Left forelimb (tissue), 1 donor: Measurements from ENCODE around the gene ZNF606.

ENCODE experiments used
- DNase-seq: peaks from one replicate; pipeline ENCODE4 v3.0.0-alpha.2; 2018; ENCODE audit warnings: low spot score

Gene ZNF606

DNA sequence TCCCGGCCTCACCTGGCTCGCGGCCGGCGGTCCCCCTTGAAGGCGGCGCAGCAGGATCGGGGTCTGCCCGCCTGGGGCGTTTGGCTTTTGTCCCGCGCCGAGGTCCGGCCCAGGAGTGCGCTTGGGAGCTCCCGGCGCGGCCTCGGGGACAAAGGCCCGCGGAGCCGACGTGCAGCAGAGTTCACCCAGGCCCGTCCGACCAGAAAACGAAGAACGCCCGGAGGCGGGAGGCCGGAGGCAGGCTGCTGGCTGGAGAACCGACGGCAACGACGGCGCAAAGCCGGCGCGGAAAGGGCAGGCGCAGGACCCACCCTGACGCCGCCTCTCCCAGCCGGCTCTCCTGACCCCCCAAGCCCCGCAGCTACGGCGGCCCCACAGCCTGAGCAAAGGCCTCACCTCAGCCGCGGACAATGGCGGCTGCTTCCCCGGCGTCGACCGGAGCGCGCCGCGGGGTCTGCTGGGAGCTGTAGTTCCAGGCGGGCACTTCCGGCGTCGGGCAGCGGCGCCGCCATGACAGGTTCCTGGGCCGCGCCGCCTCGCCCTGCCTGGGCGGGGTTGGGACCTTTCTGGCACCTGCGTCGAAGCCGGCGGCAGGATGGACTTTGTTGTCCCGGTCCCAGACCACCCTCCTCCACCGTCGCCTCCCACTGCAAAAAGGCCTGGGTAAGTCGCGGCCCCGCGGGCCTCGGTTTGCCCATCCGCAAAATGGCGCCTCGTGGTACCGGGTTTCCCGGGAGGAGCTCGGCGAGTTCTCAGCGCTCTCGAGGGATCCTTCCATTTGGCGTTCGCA, at the start of gene ZNF606:
TSS of gene ZNF606 (minus strand) at position 437 of the 790 bp plus-strand sequence. CDS start 1,501 bp downstream, outside the sequence.
- DNase-seq, result peak; percentile 93

DNA sequence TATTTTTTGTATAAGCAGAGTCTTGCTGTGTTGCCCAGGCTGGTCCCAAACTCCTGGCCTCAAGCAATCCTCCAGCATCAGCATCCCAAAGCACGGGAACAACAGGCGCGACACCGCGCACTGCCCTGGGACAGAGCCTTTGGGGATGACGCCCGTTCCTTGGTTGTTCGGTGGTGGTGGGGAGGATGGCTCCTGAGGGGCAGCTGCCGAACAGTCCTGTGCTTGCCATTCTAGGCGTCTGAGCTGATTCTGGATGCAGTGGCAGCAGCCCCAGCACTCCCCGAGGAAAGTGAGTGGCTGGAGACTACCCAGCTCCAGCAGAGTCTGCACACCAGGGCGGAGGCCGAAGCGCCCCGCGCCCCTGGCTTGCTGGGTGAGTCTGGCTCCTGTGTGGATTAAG, 49.6 kb upstream of the ZNF606 start:
- DNase-seq, result no peak

DNA sequence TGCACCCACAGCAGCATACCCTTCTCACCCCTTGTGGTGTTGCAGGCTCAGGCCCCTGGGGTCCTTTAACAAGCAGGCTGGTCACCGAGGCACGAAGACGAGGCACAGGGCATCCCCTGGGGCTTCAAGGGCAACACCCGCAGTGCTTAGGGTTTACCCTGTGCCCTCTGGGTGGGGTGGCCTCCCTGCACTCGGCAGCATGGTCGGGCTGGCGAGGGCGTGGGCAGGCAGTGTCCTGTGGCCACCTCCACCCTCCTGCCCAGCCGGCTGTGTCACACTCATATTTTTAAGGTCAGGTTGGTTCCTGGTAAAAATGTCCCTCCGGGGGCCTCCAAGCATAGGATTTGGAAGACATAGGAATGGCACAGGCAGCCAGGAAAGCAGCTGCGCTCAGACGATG, 45.1 kb upstream of the ZNF606 start:
- no peak for DNase-seq

DNA sequence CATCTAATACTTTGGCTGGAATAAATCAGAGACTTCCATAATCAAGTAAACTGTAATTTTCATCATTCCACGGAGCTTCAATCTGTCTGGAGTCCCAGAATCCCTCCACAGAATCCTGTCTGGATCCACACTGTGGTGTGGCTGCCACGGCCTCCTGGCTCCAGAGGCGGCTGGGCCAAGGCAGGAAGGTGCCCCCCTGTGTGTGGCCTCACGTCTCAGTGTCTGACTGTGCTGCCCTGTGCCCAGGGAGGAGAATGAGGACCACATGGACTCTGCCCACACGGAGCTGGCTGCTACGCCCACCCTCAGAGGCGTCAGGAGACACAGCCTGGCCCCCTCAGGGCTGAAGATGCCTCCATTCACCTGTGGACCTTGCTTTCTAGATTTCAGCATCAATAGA, 44.2 kb upstream of the ZNF606 start:
- DNase-seq, result no peak

DNA sequence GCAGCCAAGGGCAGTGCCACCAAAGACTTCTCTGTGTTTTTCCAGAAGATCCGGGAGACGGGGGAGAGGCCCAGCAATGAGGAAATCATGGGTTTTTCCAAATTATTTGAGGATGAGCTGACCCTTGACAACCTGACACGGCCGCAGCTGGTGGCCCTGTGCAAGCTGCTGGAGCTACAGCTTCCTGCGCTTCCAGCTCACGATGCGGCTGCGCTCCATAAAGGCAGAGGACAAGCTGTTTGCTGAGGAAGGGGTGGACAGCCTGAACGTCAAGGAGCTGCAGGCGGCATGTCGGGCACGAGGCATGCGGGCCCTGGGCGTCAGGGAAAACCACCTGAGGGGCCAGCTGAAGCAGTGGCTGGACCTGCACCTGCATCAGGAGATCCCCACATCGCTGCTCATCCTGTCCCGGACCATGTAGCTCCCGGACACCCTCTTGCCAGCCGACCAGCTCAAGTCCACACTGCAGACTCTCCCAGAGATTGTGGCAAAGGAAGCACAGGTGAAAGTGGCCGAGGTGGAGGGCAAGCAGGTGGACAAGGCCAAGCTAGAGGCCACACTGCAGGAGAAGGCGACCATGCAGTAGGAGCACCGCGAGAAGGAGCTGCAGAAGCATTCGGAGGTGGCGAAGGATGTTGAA, 42.9 kb upstream of the ZNF606 start:
- DNase-seq, result no peak

DNA sequence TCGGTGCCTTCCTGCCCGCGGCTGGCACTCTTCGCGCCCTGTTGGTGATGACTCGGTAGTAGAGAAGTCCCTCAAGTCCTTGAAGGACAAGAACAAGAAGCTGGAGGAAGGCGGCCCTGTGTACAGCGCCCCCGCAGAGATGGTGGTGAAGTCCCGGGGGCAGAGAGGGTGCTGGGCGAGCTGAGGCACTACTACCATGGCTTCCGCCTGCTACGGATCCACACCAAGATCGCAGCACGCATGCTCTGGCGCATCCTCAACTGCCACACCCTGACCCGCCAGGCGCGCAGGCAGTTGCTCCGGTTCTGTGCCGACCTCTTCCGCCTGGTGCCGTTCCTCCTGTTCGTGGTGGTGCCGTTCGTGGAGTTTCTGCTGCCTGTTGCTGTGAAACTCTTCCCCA, 42.3 kb upstream of the ZNF606 start:
- no peak for DNase-seq

DNA sequence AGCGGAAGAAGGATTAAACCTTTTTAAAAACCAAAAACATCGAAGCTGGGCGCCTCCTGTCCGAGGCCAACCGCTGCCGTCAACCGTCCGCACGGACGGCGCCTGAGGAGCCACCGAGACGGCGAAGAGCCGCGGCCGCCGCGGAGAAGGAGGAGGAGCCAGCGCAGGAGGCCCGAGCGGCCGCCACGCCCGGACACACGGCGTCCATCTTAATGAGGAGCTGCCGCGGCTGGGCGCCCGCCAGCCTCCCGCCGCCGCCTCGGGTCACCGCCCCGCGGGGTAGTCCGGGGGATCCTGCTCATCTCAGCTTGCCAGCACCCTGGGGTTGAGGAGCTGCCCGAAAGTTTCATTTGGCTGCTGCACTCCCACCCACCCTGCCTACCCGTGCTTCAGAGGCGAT, 41.8 kb upstream of the ZNF606 start:
- no peak for DNase-seq

DNA sequence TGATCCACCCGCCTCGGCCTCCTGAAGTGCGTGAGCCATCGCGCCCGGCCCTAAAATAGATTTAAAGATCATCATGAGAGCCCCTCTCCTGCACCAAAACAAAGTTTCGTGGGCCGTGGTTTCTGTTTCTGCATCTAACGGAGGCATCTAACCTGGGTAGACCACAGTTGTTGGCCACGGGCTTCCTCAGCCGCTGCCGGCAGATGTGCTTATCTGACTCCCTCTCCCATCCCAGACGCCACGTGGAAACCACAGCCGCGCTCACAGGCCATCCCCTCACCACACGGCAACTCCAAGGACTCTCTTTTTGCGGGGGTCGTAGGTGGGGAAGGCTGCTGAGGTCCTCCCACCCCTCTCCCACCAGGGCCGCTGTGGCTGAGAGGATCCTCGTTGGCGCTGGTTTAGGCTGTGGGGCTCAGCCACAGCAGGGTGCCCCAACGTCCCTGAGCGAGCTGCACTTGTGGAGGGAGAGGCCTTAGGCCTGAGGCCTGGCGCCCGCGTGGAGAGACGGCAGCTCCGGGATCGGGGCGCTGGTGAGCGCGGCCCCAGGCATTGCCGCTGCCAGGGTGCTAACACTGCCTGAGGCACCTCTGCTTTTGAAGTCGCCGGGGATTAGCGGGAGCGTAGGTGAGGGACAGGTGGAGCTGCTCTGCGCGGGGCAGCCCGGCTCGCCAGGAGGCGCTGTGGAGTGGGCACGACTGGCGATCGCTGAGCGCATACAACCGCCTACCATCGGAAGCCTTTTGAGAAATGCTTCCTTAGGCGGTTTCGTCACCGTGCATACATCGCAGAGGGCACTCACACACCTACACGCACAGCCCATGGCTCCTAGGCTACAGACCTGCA, 40.1 kb upstream of the ZNF606 start:
- no peak for DNase-seq

DNA sequence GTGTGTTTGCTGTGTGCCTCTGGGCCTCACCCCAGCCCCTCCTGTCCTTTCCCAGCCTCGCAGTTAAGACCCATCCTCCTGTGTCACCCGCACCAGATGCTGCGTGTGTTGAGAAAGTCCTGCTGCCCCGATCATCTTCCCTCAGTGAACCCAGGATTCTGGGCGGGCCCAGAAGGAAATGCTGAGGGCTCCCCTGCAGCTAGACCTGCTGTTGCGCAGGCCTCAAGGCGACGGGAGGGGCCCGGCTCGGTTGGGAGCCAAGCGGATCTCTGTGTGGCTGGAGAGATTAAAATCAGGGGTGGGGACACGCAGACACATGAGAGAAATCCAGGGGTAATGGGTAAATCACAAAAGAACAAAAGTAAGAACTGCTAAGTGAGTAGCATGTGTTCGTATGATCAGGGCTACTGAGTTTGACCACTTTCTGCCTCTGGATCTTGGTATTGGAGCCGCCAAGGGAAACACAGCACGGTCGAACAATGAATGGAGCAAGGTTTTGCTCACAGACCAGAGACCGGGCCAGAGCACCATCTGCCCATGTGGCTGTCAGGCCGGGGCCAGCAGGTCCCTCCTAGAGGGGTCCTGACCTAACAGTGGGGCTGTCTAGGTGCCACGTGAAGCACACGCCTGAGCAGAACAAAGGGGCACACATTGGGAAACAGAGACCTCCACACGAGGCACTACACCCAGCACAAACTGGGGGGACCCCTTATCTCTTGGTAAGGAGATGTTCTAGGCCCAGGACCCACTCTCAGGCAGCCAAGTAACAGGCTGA, 38.3 kb upstream of the ZNF606 start:
- DNase-seq, result no peak

DNA sequence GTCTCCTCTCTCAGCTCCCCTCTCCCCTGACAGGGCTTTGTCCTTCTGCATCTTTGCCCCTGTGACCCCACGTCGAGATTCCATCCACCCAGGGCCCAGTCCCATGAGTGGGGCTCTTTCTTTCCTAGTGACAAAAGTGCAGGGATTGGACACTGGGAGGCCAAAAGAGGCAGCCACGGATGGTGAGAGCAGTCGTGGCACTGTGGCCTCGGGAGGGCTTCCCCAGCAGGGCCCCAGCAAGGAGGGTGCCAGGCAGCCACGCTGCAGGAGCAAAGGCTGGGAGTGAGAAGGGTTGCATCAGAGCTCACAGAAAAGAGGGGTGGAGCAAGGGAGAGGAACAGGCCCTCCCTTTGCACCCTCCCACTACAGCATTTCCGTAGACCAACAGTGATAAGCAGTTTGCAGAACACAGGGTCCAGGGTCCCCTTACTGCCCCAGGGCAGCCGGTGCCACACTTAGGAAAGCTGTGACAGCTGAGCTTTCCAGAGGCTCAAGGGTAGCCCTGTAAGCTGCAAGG, 36.1 kb upstream of the ZNF606 start:
- no peak for DNase-seq

DNA sequence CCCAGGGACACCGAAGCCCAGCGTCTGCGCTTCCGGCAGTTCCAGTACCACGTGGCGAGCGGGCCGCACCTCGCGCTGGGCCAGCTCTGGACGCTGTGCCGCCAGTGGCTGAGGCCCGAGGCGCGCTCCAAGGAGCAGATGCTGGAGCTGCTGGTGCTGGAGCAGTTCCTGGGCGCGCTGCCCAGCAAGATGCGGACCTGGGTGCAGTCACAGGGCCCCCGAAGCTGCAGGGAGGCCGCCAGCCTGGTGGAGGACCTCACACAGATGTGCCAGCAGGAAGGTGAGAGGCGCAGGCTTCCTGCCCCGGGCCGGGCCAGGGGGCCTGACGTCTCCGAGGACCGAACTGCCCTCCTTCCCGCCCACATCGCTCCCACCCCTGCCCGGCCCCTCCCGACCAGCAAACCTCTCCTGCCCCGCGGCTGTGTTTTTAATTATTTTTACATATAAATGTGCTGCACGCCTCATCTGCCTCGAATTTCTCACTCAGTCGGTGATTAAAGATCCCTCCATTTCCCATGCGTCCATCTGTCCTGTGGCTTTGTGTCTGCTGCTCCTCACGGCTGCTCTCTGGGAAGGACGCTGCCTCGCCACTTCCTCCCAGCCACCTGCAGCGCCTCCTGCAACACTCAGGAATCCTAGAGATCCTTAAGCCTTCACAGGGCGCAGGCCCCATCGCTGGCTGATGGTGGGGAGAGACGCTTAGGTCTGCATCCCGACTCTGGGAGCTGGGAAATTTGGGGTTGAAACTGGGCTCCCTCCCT, 35.5 kb upstream of the ZNF606 start:
- DNase-seq, result no peak

DNA sequence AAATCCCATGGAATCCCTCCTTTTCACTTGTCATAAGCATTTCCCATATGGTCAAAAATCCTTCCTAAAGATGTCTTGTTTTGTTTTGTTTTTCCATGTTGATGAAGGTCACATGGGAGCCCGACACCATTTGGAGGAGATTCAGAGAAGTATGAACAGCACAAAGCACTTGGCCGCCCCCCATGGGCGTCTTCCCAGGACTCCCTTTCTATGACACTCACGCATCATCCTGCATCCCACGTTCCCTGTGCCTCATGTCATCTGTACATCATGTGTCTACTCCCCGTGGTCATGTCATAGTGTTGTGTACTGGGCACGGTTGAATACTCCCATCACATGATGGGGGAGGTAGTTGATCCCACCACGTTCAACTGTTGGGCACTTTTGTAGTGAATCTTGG, 33.2 kb upstream of the ZNF606 start:
- DNase-seq, result no peak

DNA sequence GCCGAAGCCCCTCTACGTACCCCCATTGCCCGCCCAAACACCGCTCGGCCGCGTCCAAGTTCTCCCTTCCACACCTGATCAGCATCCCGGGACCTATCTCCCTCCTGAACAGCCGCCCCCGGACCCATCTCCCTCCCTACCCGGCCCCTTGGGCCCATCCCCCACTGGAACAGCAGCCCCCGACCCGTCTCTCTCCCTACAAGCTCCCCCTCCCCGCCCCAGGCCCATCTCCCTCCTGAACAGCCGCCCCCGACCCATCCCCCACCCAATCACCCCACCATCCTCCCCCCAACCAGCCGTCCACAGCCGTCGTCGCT, 31.8 kb upstream of the ZNF606 start:
- DNase-seq, result no peak

DNA sequence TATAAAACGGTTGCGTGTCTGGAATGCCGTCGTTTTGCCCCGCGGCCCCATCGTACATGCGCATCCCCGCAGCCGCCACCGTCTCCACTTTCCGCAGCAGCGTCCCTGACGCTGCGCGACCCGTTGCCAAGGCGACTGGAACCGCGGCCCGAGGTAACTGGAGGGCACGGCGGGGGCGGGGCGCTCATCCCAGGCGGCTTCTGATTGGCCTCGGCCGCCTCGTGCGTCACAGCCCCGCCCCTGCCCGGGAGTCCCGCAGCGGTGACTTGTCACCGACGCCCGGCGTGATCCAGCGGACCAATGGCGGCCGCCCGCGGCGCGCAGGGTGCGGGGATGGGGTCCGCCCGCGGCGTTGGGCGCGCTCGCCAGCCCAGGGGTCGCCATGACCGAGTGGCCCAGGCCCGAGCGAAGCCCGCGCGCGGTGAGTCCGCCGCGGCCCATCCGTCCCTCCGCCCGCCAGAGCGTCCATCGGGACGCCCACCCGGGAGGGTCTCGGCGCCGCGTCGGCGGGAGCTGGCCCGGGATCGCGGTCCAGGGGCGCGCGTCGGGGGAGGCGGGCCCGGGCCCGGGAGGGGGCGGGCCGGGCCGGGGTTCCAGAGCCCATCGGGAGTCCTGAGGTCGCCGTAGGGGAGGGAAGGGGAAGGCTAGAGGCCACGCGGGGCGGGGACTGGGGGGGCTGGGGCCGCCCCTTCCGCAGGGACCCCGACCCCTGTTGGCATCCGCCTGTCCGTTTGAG, 31.3 kb upstream of the ZNF606 start, which contains the start of gene ZSCAN1:
TSS of gene ZSCAN1 (plus strand) at position 285 of the 736 bp plus-strand sequence. CDS start 3,812 bp downstream, outside the sequence.
- DNase-seq, result peak; percentile 96

DNA sequence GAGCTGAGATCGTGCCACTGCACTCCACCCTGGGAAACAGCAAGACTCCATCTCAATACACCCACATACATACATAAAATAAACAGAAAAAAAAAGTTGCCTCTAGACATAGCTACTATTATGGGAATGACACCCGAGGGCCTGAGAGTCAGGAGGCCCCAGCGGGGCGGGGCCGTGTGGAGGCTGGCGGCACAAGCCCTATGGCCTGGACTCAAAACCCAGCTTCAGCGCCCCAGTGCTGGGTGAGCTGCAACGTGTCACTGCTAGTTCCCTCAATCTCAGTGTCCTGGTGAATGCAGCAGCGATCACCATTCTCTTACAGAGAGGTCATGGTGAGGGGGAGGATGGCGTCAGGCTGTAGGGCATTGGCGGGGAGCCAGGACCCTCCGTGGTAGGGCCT, 22.0 kb upstream of the ZNF606 start:
- no peak for DNase-seq

DNA sequence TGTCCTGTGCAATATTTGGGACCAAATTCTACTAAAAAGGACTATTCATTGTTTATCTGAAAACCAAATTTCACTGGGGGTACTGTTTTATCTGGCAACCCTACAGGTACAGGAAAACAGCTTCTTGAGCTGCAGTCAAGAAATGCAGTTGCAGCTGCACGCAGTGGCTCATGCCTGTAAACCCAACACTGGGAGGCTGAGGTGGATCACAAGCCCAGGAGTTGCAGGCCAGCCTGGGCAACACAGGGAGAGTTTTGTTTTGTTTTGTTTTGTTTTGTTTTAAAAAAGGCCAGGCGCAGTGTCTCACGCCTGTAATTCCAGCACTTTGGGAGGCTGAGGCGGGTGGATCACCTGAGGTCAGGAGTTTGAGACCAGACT, 19.7 kb upstream of the ZNF606 start:
- DNase-seq, result no peak

DNA sequence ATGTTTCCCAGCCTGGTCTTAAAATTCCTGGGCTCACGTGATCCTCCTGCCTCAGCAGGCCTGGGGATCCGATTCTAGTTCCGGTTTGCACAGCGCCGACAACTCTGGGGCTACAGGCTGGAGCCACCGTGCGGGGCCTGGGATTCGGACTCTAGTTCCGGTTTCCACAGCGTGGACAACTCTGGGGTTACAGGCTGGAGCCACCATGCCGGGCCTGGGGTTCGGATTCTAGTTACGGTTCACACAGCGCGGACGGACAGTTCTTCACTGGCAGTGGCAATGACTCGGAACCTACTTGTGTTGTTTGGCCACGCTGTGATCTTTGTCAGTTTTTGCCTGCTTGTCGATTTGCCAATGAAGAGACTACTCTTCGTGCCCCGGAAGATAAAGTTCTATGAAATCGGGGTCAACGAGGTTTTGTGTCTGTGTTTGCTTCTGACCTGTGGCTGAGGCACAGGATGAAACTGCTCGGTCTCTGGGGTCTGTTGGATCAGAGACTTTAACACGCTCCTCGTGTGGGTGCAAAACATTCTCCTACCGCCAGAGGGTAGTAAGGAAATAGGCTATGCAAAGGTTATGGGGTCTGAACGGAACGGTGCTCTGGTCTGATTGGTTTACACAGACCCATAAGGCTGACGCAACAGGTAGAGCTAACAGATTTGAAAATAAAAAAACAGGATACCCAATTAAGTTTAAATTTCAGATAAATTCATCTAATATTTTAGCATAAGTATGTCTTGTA, 19.1 kb upstream of the ZNF606 start:
- no peak for DNase-seq

DNA sequence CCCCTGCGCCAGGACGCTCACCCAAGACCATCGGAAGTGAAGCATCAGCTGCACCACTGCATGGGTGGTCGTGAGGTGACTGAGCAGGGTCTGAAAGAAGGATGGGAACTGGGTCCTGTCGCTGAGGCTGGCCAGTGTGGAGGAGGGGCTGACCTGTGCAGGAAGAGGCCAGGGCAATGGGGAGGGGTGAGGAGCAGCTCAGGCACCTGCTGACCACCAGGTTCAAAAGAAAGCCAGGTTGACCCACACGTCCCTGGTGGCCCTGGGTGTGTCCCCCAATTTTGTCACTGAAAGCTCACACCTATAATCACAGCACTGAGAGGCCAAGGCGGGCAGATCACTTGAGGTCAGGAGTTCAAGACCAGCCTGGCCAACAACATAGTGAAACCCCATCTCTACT, 17.5 kb upstream of the ZNF606 start:
- no peak for DNase-seq

DNA sequence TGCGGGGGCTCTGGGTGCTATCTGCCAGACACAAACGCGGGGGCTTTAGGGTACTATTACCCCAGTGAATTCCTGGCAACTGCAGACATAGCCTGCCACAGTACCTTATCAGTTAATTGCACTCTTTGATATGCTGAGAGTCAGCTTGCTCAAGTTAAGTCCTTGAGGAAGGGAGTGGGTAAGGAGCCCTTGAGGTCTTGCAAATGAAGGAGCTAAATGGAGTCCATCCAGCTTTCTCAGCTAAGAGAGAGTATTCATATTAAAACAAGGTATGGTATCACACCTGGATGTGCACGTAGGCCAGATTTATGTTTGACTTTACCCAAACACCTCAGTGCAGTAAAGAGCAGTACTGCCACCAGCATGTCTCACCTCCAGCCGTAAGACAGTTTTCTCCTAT, 11.5 kb upstream of the ZNF606 start:
- no peak for DNase-seq

DNA sequence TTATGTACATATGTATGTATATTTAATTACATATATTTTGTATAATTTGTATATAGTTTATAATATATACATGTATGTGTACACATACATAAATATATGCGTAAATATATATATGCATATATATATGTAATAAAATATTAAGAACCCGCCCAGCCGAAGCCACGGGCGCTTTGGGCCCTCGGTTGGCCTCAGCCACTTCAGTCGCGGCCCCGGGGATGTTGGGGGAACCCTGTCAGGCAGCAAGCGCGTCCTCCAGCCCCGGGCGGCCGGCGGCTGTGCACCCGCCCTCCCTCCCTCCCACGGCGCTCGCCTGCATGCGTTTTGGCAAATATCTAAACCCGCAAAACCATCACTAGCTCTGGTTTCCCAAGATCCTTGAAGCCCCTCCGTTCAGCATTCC, 7.9 kb upstream of the ZNF606 start:
- no peak for DNase-seq
